Measurements from ENCODE around the gene ANXA6. TPM values are rescaled to one million over a fixed set of nuclear protein-coding genes. Genes with fewer than 3 reads are reported as not detected.

ANXA6 gene
- total RNA-seq, 1 donor from 2014 or later = 320 TPM

- Histone ChIP-seq H2AFZ (ENCODE audit: low read depth, low read length) (no peak overlapping the region), H3K4me3 (ENCODE audit: insufficient read depth, low read depth, low read length) (no peak overlapping the region), H3K4me1 (ENCODE audit: insufficient read depth, low read length) (peaks cover 13% of the 10 kb centered on the region), H3K4me2 (ENCODE audit: low read length) (no peak overlapping the region), H3K27me3 (ENCODE audit: insufficient read depth, low read length) (no peaks in the 10 kb centered on the region), H3K36me3 (ENCODE audit: insufficient read depth, low read length) (peaks cover 24% of the 10 kb centered on the region), H3K9ac (ENCODE audit: low read length) (no peak overlapping the region), H3K79me2 (ENCODE audit: insufficient read depth, low read length) (peaks cover 100% of the 10 kb centered on the region), H3K9me3 (ENCODE audit: insufficient read depth, low read depth, low read length) (no peaks in the 10 kb centered on the region), H3K27ac (ENCODE audit: low read depth, low read length) (no peak overlapping the region), H4K20me1 (ENCODE audit: insufficient read depth, low read length) (peaks cover 100% of the 10 kb centered on the region)
- Mint-ChIP-seq H3K9me3 (ENCODE audit: unreplicated experiment) (peaks cover 2% of the 10 kb centered on the region), H3K27me3 (ENCODE audit: low read depth, unreplicated experiment) (no peaks in the 10 kb centered on the region), H3K36me3 (ENCODE audit: low read depth, unreplicated experiment) (peaks cover 29% of the 10 kb centered on the region), H3K4me3 (ENCODE audit: unreplicated experiment) (no peak overlapping the region), H3K4me1 (ENCODE audit: low read depth, unreplicated experiment) (peaks cover 46% of the 10 kb centered on the region), H3K27ac (ENCODE audit: unreplicated experiment) (no peak overlapping the region)
- DNase-seq (ENCODE audit: low read depth) = no peak
- TF ChIP-seq CTCF (IDR thresholded peaks at IDR 0.05; ENCODE audit: insufficient read depth, low read depth, low read length) (no peak), EZH2 (IDR thresholded peaks at IDR 0.05; ENCODE audit: insufficient read depth, low read length) (no peak)
- FAIRE-seq = no peak
These were observed 9.0 kb downstream of the ANXA6 start for GRCh38 chr5:151148583-151148982.

GRCh38 chr5:151147033-151147432, 10.5 kb downstream of the ANXA6 start:
- H3K27me3 Mint-ChIP-seq (ENCODE audit: low read depth, unreplicated experiment) = no peaks in the 10 kb centered on the region
- no peak overlapping the region for H3K27ac Mint-ChIP-seq (ENCODE audit: unreplicated experiment)
- H3K4me3 Mint-ChIP-seq (ENCODE audit: unreplicated experiment) = no peak overlapping the region
- Histone ChIP-seq H3K36me3 (ENCODE audit: insufficient read depth, low read length) (peaks cover 23% of the 10 kb centered on the region), H3K9me3 (ENCODE audit: insufficient read depth, low read depth, low read length) (no peaks in the 10 kb centered on the region), H3K79me2 (ENCODE audit: insufficient read depth, low read length) (peaks cover 100% of the 10 kb centered on the region), H3K4me1 (ENCODE audit: insufficient read depth, low read length) (peaks cover 14% of the 10 kb centered on the region), H4K20me1 (ENCODE audit: insufficient read depth, low read length) (peaks cover 100% of the 10 kb centered on the region), H2AFZ (ENCODE audit: low read depth, low read length) (no peak overlapping the region), H3K27ac (ENCODE audit: low read depth, low read length) (no peak overlapping the region), H3K27me3 (ENCODE audit: insufficient read depth, low read length) (no peaks in the 10 kb centered on the region), H3K4me3 (ENCODE audit: insufficient read depth, low read depth, low read length) (no peak overlapping the region), H3K4me2 (ENCODE audit: low read length) (no peak overlapping the region), H3K9ac (ENCODE audit: low read length) (no peak overlapping the region)
- peaks cover 46% of the 10 kb centered on the region for H3K4me1 Mint-ChIP-seq (ENCODE audit: low read depth, unreplicated experiment)
- FAIRE-seq (no peak), DNase-seq (ENCODE audit: low read depth) (no peak)
- H3K9me3 Mint-ChIP-seq (ENCODE audit: unreplicated experiment) = peaks cover 3% of the 10 kb centered on the region
- TF ChIP-seq CTCF (IDR thresholded peaks at IDR 0.05; ENCODE audit: insufficient read depth, low read depth, low read length) = no peak
- no peak for TF ChIP-seq EZH2 (IDR thresholded peaks at IDR 0.05; ENCODE audit: insufficient read depth, low read length)
- H3K36me3 Mint-ChIP-seq (ENCODE audit: low read depth, unreplicated experiment) = peaks cover 31% of the 10 kb centered on the region

- Mint-ChIP-seq H3K36me3 (ENCODE audit: low read depth, unreplicated experiment) (peaks cover 35% of the 10 kb centered on the region), H3K4me1 (ENCODE audit: low read depth, unreplicated experiment) (peaks cover 46% of the 10 kb centered on the region), H3K4me3 (ENCODE audit: unreplicated experiment) (no peak overlapping the region), H3K27ac (ENCODE audit: unreplicated experiment) (no peak overlapping the region), H3K9me3 (ENCODE audit: unreplicated experiment) (peaks cover 3% of the 10 kb centered on the region), H3K27me3 (ENCODE audit: low read depth, unreplicated experiment) (no peaks in the 10 kb centered on the region)
- Histone ChIP-seq H3K27me3 (ENCODE audit: insufficient read depth, low read length) (no peaks in the 10 kb centered on the region), H3K36me3 (ENCODE audit: insufficient read depth, low read length) (peaks cover 24% of the 10 kb centered on the region), H4K20me1 (ENCODE audit: insufficient read depth, low read length) (peaks cover 100% of the 10 kb centered on the region), H2AFZ (ENCODE audit: low read depth, low read length) (no peak overlapping the region), H3K4me3 (ENCODE audit: insufficient read depth, low read depth, low read length) (no peak overlapping the region), H3K4me2 (ENCODE audit: low read length) (no peak overlapping the region), H3K79me2 (ENCODE audit: insufficient read depth, low read length) (peaks cover 100% of the 10 kb centered on the region), H3K4me1 (ENCODE audit: insufficient read depth, low read length) (peaks cover 19% of the 10 kb centered on the region), H3K9ac (ENCODE audit: low read length) (no peak overlapping the region), H3K9me3 (ENCODE audit: insufficient read depth, low read depth, low read length) (no peaks in the 10 kb centered on the region), H3K27ac (ENCODE audit: low read depth, low read length) (no peak overlapping the region)
- no peak for DNase-seq (ENCODE audit: low read depth)
- no peak for FAIRE-seq
- TF ChIP-seq EZH2 (IDR thresholded peaks at IDR 0.05; ENCODE audit: insufficient read depth, low read length) = no peak
- TF ChIP-seq CTCF (IDR thresholded peaks at IDR 0.05; ENCODE audit: insufficient read depth, low read depth, low read length) = no peak
These were observed 11.5 kb downstream of the ANXA6 start for GRCh38 chr5:151146061-151146460.
